SH-SY5Y (cell line): ENCODE measurements around the gene AGTRAP.

ENCODE experiments used
- GATA2 ChIP-seq: IDR thresholded peaks from 2 replicates; pipeline ENCODE4 v1.6.1; 2011; ENCODE audit warnings: mild to moderate bottlenecking, low read depth, low read length
- GATA3 ChIP-seq: IDR thresholded peaks from 2 replicates; pipeline ENCODE4 v1.6.1; 2011; ENCODE audit warnings: low read depth, mild to moderate bottlenecking, low read length, moderate library complexity

GRCh38 chr1:11690397-11691301 lies 45.3 kb upstream of the AGTRAP start:
- TF ChIP-seq GATA2 (no peak), GATA3 (no peak)
